Epithelial cell of proximal tubule (primary cell): Measurements from ENCODE around the gene AP1S2. TPM values are rescaled to one million over a fixed set of nuclear protein-coding genes. Genes with fewer than 3 reads are reported as not detected.

Experiments used
- DNase-seq: peaks from one replicate; pipeline ENCODE4 v3.0.0-alpha.2; 2011; ENCODE audit warnings: low read depth
- H3K4me3 ChIP-seq: 2 replicates; pipeline ENCODE4 v1.5.1; 2011; ENCODE audit warnings: low read depth, mild to moderate bottlenecking, low read length
- CTCF ChIP-seq: conservative IDR thresholded peaks from 2 replicates; pipeline ENCODE4 v1.5.1; 2012; ENCODE audit warnings: low read depth, mild to moderate bottlenecking, low read length
- total RNA-seq: library from RNA; depleted of rRNA; stranded (reverse); fragments of >200 nt; gene quantifications from 2 replicates; pipeline ENCODE4 v1.2.3, GENCODE V29; 2015

AP1S2 gene
- total RNA-seq, 1 donor from 2014 or later: 69.0 TPM

- H3K4me3 ChIP-seq: no peak overlapping the region
- TF ChIP-seq CTCF: no peak
- DNase-seq: no peak
Measured at GRCh38 chrX:15856222-15856587, 1.6 kb upstream of the AP1S2 start.

- TF ChIP-seq CTCF: no peak
Measured at GRCh38 chrX:15855568-15856221, 1.1 kb upstream of the AP1S2 start.

GRCh38 chrX:15854080-15854655 lies 445 bp downstream of the AP1S2 start:
- H3K4me3 ChIP-seq: peak overlapping the region; percentile 69
- no peak for DNase-seq
- no peak for TF ChIP-seq CTCF

More at GRCh38 chrX:15855568-15856221, 1.1 kb upstream of the AP1S2 start:
- DNase-seq: no peak
- peak overlapping the region; percentile 69 for H3K4me3 ChIP-seq

GRCh38 chrX:15853586-15854079 lies 980 bp downstream of the AP1S2 start:
- DNase-seq: no peak
- H3K4me3 ChIP-seq: peak overlapping the region; percentile 69
- TF ChIP-seq CTCF: no peak

- no peak overlapping the region for H3K4me3 ChIP-seq
- peak; percentile 48 for TF ChIP-seq CTCF
- DNase-seq: no peak
Measured at GRCh38 chrX:15849555-15849954, 5.1 kb downstream of the AP1S2 start.

GRCh38 chrX:15848576-15848975 lies 6.0 kb downstream of the AP1S2 start:
- TF ChIP-seq CTCF: no peak
- DNase-seq: no peak
- no peak overlapping the region for H3K4me3 ChIP-seq

- H3K4me3 ChIP-seq: no peak overlapping the region
- no peak for TF ChIP-seq CTCF
- no peak for DNase-seq
Measured at GRCh38 chrX:15843960-15844359, 10.7 kb downstream of the AP1S2 start.
